ENCODE results near the gene EXOSC1.
A peak's percentile ranks its signal among the peaks of the same experiment; 100 is the strongest.
"Not testable (repeated sequence)": the region's sequence is repeated elsewhere in the genome, so short reads cannot be mapped to it uniquely, and the experiment has no call there.

Gene EXOSC1

GRCh38 chr10:97411406-97411805, 34.4 kb downstream of the EXOSC1 start:
- ChIA-PET CTCF (interaction anchor here (0.8 to 9.6 kb wide), 4 partner anchors 11 to 134 kb away, joined by 3 to 108 read pairs (median 6); partner anchors contain the start of genes PGAM1 and RRP12), POLR2A (no interaction called here)
- TF ChIP-seq CTCF (IDR thresholded peaks at IDR 0.05; ENCODE audit: insufficient read depth, low read length, missing control alignments) = no peak
- DNase-seq (ENCODE audit: low read depth, low spot score) = no peak
- no peak overlapping the region for H3K4me3 ChIP-seq (ENCODE audit: low read depth, low read length)

GRCh38 chr10:97408496-97408992, 37.3 kb downstream of the EXOSC1 start:
- POLR2A ChIA-PET = no interaction called here
- H3K4me3 ChIP-seq (ENCODE audit: low read depth, low read length) = no peak overlapping the region
- no peak for TF ChIP-seq CTCF (IDR thresholded peaks at IDR 0.05; ENCODE audit: insufficient read depth, low read length, missing control alignments)
- CTCF ChIA-PET = interaction anchor here (0.6 to 9.6 kb wide), 14 partner anchors 8 to 323 kb away, joined by 3 to 108 read pairs (median 4); partner anchors contain the start of genes PGAM1 and RRP12
- no peak for DNase-seq (ENCODE audit: low read depth, low spot score)

GRCh38 chr10:97407952-97408248, 37.9 kb downstream of the EXOSC1 start:
- ChIA-PET CTCF (interaction anchor here (0.6 to 9.6 kb wide), 11 partner anchors 7 to 281 kb away, joined by 3 to 108 read pairs (median 5); partner anchors contain the start of genes PGAM1 and RRP12), POLR2A (no interaction called here)
- TF ChIP-seq CTCF (IDR thresholded peaks at IDR 0.05; ENCODE audit: insufficient read depth, low read length, missing control alignments) = no peak
- no peak overlapping the region for H3K4me3 ChIP-seq (ENCODE audit: low read depth, low read length)
- DNase-seq (ENCODE audit: low read depth, low spot score) = no peak

- CTCF ChIA-PET = interaction anchor here (0.6 to 9.6 kb wide), 19 partner anchors 8 to 281 kb away, joined by 3 to 108 read pairs (median 4); partner anchors contain the start of gene PGAM1
- DNase-seq (ENCODE audit: low read depth, low spot score) = no peak
- POLR2A ChIA-PET = no interaction called here
- H3K4me3 ChIP-seq (ENCODE audit: low read depth, low read length) = no peak overlapping the region
- TF ChIP-seq CTCF (IDR thresholded peaks at IDR 0.05; ENCODE audit: insufficient read depth, low read length, missing control alignments) = peak; percentile 79
Observed at GRCh38 chr10:97407211-97407951, 38.4 kb downstream of the EXOSC1 start.

GRCh38 chr10:97406483-97406882, 39.3 kb downstream of the EXOSC1 start:
- H3K4me3 ChIP-seq (ENCODE audit: low read depth, low read length); POLR2A ChIA-PET; DNase-seq (ENCODE audit: low read depth, low spot score): not testable (repeated sequence)
- CTCF ChIA-PET = interaction anchor here (0.8 to 9.6 kb wide), 15 partner anchors 9 to 235 kb away, joined by 3 to 108 read pairs (median 4); partner anchors contain the start of gene PGAM1

- DNase-seq (ENCODE audit: low read depth, low spot score) = no peak
- ChIA-PET POLR2A (no interaction called here), CTCF (interaction anchor here (1.0 to 9.6 kb wide), 12 partner anchors 9 to 235 kb away, joined by 3 to 108 read pairs (median 5); partner anchors contain the start of gene PGAM1)
- no peak for TF ChIP-seq CTCF (IDR thresholded peaks at IDR 0.05; ENCODE audit: insufficient read depth, low read length, missing control alignments)
- H3K4me3 ChIP-seq (ENCODE audit: low read depth, low read length) = no peak overlapping the region
Observed at GRCh38 chr10:97406064-97406463, 39.7 kb downstream of the EXOSC1 start.

All from AG04449 (cell line).